HG03095 (cell line): Measurements from ENCODE around the gene TBC1D9.

Source experiments
- ATAC-seq: cut with Tn5 transposase; IDR thresholded peaks from one replicate; pipeline ENCODE4 v1.9.1; 2021; ENCODE audit warnings: moderate library complexity; ENCODE audit not compliant: unreplicated experiment

Gene TBC1D9

DNA sequence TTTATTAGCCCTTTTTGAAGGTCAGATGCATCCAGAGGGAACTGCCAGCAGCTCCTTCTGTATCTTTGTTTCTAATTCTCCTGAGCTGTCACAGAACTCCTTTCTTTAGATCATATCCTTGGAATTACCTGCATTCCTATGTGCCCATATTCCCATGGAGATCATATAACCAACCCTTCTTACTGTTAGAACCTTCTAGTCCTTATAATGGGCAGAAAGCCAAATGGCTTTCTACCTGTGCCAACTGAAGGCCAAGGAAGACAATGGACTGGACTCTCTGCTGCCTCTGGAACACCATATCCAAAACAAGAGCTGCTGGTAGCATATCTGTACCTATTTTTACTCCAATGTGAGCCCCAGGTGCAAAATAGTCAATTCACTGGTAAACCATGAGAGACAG, 60.7 kb downstream of the TBC1D9 start:
- ATAC-seq, result no peak

DNA sequence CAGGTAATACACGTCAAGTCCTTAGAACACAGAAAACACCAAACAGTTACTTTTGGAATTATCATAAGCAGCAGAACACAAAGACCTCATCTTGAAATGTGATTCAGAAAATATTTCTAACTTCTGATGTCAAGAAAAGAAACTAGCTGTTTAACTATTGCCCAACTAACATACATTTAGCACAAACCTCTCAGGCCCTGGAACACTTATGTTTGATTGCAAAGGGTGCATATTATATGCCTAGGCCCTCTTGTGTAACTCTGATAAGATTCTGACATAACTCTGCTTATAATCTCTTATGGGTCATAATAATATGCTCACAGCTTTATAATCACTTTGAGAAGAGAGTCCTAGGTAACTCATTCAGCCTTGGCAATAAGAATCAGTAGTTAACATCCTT, 62.6 kb downstream of the TBC1D9 start:
- no peak for ATAC-seq

DNA sequence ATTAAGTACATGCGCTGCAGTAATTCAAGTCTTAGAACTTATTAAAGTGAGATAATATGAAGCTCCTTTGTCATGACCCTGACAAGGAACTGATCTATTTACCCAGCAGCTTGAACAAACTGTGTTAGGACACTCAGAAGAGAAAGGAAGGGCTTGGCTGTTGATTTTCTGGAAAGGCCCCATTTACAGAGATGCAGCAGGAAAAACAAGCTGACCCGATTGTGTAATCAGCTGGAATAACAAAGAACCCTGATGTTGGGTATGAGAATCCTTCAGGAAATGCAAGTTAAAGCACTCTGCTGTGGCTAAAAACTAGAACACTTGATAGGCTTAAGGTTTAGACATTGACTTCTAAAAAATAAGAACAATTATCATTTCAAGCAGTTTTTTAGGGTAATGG, 64.8 kb downstream of the TBC1D9 start:
- no peak for ATAC-seq

DNA sequence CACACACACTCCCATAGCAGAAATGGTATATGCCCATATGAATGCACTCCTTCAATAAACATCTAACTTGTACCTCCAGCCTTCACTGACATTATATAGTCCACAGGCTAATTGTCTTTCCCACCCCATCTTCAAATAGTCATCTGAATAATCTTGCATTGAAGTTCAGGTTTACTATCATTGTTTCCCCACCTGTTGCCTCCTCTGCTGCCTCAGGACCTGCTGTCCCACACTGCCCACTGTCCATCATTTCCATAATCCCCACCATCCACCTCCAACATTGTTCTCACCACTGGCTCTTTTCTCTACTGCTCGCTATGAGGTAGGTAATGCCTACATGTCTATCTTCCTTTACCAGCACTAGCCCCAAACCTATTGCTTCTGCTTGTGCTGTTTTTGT, 66.1 kb downstream of the TBC1D9 start:
- no peak for ATAC-seq

DNA sequence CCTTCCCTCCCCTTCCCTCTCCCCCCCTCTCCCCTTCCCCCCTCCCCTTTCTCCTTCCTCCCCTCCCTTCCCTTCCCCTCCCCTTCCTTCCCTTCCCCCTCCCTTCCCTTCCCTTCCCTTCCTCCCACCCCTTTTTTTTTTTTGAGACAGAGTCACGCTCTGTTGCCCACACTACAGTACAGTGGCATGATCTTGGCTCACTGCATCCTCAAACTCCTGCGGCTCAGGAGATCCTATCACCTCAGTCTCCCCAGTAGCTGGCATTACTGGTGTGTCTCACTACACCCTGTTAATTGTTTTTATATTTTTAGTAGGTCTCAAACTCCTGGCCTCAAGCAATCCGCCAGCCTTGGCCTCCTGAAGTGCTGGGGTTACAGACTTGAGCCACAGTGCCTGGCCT, 66.6 kb downstream of the TBC1D9 start:
- ATAC-seq, result no peak

DNA sequence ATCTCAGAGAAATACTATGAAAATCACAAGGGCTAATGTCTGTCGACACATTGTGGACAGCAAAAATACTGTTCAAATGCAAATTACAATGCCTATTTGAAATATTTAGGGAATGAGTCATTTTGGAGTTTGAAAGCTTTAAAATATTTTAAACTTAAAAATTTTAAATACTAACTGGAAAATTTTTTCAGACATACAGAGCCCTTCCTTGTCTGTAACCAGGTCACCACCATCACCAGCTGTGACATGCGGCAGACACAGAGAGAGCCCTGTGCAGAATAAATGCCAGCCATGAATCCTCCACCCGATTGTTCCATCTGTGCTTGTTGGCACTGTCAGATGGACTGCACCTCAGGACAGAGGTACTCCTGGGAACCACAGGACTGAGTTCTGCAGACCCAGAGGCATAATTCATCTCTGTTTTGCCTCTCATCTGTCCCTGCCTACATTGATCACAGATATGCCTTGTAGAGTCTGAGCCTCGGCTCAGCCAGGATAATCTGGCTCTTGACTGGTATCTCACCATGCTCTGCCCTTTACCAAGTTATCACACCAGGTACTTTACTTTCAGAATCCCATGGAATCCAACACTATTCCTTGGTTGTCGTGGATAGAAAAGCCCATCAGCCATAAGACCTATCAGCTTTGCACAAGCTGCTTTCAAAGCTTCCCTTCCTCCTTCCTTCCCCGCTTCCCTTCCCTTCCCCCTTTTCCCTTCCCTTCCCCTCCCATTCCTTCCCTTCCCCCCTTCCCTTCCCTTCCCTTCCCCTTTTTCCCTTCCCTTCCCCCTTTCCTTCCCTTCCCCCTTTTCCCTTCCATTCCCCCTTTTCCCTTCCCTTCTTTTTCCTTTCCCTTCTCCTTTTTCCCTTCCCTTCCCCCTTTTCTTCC, 67.2 kb downstream of the TBC1D9 start:
- no peak for ATAC-seq

DNA sequence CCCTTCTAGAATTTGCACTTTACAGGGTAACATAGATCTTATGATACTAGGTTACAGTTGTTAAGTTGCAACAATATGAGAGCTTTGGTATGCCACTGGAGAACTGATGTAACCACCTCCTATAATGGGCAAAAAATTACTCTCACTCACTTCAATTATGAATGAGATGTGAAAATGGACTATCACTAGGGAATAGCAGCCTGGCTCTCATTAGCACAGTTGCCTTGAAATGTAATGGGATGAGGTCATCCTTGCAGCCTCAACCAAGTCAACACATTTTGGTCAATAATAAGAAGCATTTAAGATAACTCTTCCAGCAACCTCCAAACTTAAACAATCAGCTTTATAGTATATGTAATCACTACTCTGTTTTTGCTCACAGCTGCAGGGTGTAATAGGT, 69.4 kb downstream of the TBC1D9 start:
- no peak for ATAC-seq

DNA sequence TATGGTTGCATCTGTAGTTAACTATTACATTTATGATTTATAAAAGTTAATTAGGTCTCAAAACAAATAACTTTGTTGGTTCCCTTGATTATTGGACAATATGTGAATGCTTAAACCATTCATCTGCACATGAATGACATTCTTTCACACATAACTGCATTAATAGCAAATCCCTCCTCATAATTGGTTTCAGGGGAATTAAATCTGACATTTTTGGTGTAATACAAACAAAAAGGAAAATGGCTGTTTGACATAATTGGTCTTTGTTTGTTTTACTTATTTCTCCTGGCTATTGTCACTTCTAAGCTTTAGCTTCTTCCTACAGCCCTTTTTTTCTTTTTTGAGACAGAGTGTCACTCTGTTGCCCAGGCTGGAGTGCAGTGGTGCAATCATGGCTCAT, 71.9 kb downstream of the TBC1D9 start:
- no peak for ATAC-seq

DNA sequence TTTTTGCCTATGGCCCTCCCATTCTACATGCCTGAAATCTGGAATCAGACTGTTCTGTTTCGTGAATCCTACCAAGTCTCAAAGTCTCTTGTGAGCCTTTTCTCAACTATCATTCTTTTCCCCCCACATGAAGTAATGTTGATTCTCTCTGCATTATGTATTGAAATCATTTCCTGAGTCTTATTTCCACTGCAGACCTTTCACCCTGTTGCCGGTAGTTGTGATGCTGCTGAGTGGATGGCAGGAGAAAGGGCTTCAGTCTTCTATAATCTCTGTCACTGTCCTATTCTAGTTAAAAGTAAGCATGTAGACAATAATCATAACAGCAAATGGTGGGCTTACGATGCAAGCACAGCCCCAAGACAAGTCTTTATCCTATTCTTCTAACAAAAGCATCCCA, 75.0 kb downstream of the TBC1D9 start:
- ATAC-seq, result no peak

DNA sequence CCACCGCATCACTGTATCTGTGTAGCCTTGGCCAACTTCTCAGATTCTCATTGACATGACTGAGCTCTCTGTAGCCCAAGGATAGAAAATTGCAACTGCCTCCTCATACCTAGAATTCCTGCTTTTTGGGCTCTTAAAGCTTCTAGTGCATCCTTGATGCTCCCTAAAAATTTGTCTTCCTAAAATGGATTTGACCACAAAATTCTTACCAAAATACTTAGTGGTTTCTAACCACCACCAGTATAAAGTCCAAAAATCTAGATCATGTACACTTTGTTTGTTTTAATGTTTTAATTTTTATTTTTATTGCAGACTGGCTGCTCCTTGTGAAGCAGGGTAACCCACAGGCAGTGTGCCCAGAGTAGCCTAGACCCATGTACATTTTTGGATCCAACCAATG, 75.5 kb downstream of the TBC1D9 start:
- no peak for ATAC-seq

DNA sequence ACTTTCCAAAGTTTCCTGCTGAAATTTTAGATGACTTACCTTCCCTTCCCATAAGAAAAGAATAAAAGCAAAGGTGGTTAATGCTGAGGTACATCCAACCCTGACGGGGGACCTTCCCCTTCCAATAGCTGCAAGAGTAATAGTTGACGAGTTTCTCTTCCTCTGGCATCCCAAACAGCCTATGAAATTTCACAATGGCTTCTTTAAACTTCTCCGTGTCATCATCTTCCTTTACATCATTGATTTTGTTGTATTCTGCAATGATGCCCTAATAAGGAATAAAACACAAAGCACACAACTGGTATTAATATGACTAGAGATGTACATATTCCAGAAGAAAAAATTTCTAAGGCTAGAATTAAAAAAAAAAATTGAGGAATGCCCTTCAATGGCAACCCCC, 76.6 kb downstream of the TBC1D9 start:
- ATAC-seq, result no peak

DNA sequence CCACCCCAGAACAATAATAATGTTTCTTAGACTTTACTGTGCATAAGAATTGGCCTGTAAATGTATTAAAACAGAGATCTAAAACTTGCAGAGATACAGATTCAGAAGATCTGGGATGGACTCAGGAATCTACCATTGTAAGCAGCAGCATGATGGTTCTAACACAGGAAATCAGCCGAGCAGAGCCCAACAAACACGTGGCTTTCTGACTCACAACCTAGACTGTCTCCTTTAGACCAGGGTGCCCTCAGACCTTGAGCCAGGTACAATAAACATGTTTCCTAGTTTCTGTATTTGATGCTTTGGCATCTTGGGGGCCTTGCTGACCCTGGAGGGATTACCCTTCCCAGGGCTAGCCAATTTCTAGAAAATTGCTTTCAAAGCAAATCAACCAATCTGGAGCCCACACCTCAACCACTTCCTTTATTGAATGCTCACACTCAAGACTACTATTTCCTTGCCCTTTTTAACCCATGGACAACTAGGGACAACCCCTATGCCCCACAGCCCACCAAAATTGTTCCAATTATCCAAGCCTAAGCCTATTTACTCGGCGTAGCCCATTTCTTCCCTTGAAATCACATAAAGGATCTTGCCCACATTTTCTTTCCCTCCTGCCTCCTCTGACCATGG, 80.5 kb downstream of the TBC1D9 start:
- ATAC-seq, result no peak

DNA sequence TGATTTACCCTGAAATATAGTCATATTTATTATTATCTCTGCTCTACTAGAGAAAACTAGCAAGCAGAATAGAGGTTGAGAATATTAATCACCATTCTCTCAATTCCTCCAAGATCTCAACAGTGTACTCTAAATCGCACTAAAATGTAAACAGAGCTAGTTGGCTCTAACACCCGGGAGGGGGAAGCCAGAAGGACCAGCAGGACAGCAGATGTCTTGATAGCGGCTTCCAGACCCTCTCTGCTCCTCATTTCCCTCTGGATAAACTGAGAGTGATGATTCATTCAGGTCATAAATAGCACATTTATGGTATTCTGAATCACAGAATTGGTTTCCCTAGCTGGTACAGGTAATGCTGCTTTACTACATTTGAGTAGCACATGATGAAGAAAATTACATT, 82.5 kb downstream of the TBC1D9 start:
- no peak for ATAC-seq

DNA sequence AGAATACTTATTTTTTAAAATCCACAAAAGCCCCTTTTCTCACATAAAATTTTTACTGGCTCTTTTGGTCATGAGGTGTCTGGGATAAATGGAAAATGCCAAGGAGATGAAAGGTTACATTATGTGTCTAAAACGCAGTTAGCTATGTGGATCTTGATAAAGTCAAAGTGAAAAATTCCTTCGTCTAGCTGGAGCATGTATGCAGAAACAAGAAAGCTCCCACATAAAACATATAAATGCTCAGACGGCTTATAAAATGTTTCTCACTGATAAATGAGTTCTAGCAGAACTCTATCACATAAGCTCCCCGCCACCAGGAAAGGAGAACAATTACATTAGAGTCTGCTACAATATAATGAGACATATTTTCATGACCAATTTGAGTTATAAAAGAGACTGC, 83.8 kb downstream of the TBC1D9 start:
- no peak for ATAC-seq

DNA sequence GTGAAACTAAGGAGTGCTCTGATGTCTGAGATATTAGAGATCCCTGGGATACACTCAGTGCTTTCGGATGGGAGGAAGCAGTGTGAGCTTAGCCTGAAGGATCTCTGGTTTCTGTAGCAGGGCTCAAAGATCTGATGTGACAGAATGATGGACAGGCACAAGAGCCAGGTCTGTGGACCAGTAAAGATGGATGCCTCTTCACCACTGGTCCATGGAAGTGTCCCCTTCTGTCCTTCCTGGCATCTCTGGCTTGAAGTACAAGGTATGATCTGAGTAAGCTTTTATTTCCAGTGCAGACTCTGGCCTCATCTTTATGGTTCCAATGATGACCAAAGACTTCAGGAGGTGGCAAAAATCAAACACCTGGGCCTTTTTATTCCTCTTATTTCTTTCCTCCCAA, 88.1 kb downstream of the TBC1D9 start:
- no peak for ATAC-seq

DNA sequence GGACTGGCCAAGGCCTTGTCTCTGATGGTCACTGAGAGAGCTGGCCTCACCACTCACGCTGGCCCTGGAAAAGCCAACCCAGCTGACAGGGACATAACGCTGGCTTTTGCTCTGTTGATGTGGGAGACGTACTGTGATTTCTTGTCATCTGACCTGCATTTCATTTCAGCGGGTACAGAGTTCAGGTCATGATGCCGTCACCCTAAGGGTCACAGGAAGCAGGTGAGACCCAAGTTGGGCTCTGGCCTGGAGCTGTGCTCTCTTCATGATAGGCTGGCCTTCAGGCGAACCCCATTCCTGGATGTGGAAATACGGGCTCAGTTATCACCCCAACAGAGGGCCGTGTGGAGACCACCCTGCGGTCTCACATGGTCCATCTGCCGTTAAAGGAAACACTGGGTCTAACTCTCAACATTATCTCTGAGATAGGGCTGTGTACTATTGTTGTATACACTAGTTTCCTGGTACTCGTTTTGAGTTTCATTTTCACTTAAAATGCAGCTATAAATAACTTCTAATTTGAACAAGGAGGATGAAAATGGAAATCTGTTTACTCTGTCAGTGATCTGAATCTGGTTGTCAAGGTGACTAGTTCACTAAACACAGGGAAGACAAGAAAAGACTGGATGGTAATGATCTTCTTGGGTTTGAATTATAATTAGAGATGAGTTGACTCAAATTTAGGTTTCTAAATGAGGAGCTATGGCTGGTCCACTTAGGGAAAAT, 89.1 kb downstream of the TBC1D9 start:
- no peak for ATAC-seq

DNA sequence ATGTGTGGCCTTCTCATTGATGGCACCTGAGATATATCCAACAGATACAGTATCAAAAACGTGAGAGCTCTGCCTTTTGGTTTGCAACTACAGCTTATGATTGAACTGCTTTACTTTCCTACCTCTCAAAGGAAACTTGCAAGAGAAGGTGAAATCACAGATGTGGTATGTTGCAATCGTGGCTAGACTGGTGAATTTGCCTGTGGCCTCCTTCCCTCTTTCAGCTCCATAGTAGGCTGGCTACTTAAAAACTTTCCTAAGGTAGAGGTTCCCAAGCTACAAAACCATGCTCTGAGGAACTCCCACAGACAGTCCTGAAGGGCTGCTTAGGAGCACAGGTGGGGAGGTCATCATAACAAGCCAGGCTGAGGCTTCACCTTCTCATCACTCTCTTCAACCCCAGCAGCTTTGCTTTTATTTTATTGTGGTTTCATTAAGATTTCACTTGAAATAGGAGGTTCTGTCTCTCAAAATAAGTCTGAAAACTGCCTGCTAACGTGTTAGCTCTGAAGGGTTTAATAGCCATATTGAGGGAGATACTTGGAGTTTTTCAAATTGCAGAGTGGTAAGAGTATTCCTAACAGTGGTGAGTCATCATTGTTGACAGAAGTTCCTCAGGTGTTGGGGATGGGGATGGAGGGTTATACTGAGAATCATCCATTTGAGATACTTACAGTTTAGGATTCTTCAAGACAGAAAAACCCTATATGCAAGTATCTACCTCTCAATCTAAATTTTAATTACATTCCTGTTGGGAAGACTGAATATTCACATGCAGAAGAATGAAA, 93.9 kb downstream of the TBC1D9 start:
- ATAC-seq, result no peak

DNA sequence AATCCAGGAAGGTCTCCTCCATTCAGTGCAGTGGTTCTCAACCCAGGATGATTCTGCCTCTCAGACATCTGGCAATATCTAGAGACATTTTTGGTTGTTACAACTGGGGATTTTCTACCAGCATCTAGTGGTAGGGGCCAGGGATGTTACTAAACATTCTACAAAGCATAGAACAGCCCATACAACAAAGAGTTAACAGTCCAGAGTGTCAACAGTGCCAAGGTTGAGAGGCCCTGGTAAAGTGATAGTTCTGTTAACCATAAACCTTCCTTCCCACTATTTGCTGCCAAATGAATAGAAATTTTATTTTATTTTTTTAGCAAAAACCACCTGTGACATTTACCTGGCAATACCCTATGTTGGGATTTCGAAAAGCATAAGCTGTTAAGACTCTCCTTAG, 94.6 kb downstream of the TBC1D9 start:
- ATAC-seq, result no peak

DNA sequence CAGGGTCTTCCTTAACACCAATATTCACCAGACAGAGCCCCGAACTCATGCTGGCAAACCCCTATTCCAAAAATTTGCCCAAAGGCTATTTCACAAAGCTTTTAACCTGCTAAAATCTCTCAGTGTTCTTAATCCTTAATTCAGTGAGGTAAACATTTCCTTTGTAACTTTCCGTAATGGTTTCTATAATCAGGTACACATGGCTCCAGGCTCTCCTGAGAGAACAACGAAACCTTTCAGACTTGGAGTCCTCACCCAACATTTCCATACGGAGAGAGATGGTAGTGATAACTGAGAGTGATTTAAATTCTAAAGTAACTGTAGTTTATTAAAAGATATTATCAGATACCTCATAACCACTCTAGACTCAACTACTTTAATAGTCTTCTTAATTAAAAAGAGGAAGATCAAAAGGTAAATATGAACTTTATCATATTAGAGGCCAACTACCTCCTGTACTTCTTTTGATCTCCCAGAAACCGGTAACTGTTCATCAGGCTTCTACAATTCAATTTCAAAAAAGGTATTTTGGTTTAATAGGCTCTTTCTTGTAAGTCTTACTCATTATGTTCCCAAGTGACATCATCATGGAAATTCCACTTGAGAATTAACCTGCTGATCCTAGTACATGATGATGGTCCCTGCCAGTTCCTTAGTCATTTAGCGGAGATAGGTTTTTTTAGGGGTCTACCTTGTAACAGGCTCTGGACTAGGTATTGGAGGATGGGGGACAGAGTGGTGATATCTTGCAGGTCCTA, 96.1 kb downstream of the TBC1D9 start:
- ATAC-seq, result no peak

DNA sequence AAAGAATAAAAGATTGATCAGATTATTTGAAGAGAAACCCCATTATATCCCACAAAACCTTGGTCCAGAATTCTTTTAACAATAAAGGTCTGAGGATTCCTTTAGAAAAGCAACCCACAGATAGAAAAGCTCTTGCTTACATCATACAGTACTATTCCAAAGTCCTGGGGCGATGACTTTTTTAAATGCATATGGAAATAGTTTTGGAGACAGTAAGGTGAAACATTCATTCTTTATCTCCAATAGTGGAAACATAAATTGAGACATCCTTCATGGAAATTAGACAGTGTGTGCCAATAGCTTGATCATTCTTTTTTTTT, 101.7 kb downstream of the TBC1D9 start:
- no peak for ATAC-seq
